GM18858 (cell line): ENCODE measurements around the gene RNLS.
A peak's percentile ranks its signal among the peaks of the same experiment; 100 is the strongest.

Experiments used
- ATAC-seq: cut with Tn5 transposase; IDR thresholded peaks from one replicate; pipeline ENCODE4 v1.9.1; 2021; ENCODE audit not compliant: unreplicated experiment

The RNLS gene

DNA sequence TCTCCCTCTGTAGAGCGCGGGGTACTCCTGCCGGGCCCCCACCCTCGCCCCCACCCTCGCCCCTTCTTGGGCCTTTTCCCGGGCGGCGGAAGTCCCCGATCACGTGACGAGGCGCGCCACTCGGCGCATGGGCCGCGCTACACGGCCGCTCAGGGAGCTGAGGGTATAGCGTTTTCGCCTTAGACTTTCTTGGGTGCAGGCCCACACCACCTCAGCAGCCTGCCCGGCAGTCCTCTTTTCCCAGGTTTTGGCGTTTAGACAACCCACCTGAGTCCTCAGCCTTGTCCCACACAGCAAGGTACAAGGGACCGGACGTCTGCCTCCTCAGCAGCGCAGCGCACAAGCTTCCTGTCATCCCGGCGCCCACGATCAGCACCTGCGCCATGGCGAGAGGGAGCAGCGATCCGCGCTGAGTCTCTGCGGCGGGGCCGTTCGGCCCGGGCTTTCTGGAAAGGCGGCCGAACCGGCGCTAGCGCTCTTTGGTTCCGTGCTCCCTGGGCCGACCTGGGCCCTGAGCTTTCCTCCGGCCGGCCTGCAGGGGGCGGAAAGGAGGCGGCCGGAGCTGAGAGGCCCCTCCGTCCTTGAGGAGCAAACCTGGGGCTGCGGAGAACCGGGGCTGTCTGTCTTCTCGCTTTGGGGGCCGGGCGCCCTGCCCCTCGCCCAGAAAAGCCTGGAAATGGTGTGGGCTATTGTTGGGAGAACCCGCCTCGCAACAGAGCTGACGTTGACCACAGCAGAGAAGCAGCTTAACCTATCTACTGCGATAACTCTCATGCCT lies at the start of gene RNLS:
Gene RNLS (minus strand): TSS at position 513 of the 778 bp plus-strand sequence.
- peak; percentile 49 for ATAC-seq

DNA sequence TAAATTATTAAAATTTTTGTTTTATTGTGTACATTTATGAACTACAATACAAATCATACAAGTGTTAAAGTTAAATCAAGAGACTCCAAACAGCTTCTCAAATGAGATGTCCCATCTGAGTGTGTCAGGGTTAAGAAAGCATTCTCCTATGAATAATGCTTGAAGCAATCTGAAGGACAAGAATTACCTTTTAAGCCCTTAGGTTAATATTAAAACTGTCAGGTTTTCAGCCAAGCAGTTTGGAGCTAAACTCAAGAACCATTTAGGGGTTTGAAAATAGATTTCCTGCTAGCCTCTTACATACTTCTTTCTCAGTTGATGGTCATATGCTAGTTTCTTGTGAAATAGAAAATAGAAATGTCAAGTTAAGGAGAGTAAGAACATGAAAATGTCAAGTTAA lies 41.7 kb upstream of the RNLS start:
- ATAC-seq, result no peak

GRCh38 chr10:88623835-88624234 lies 40.7 kb upstream of the RNLS start:
- ATAC-seq, result no peak

DNA sequence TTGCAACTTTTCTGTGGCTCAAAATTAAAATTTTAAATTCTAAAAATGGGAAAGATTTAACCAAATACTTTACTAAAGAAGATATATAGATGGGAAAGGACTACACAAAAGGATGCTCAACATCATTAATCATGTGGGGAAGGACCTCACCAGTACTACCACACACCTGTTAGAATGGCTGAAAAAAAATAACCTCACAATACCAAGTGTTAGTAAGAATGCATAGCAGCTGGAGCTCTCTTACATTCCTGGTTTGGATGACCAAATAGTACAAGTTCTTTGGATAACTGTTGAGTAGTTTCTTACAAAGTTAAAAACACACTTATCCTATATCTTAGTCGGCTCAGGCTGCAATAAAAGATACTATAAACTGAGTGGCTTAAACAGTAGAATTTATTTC lies 37.3 kb upstream of the RNLS start:
- ATAC-seq, result no peak

DNA sequence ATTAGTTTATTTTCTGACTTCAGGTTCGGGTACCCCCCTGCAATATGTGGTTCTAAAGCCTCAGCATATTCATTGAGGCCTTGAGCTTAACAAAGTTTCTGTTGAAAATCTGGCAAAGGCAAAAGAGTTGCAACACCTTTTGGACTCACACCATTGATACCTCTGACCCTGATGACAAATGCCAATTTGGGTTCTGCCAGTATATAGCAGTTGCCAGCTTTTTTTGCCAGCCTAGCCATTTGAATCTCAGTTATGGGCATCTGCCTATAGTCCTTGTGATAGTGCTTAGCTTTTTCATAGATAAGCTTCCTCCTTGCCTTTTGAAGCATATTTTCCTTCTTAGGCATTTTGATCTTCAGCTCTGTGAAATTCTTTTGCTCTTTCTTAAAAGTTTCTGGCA lies 35.4 kb upstream of the RNLS start:
- ATAC-seq, result no peak

GRCh38 chr10:88617772-88618300 lies 34.7 kb upstream of the RNLS start:
- ATAC-seq, result no peak

DNA sequence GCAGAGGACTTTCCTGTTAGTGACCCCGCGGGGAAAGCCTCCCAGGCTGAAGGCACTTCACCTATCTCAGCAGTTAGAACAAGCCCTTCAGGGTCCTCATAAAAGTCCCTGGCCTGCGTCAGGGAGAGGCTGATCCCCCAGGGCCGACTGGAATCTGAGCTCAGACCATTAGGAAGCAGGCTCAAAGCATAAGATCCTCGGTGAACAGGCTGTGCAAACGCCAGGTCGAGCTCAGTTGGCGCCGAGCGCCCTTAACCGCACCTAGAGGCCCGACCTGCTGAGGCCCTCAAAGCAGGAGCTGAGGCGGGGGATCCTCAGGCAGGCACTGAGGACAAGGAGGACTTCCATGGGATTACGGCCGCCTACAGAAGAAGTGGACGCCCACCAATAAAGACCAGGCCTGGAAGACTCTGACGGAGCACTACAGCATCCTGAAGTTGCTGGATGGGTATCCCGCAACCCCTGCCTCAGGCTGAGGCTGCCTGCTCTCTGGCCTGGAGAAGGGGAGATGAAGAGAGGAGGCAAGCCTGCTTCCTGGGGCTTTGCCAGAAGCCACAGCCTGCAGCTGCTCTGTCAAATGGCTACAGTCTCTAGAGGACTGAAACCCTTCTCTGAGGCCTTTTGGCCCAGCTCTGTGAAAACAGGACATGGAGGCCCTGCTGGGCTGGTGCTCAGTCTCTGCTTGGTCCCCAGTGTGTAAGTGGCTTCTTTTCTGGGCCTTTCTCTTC lies 33.3 kb upstream of the RNLS start:
- ATAC-seq, result no peak

GRCh38 chr10:88608780-88609179 lies 25.7 kb upstream of the RNLS start:
- no peak for ATAC-seq

GRCh38 chr10:88608052-88608732 lies 25.1 kb upstream of the RNLS start:
- peak; percentile 51 for ATAC-seq

DNA sequence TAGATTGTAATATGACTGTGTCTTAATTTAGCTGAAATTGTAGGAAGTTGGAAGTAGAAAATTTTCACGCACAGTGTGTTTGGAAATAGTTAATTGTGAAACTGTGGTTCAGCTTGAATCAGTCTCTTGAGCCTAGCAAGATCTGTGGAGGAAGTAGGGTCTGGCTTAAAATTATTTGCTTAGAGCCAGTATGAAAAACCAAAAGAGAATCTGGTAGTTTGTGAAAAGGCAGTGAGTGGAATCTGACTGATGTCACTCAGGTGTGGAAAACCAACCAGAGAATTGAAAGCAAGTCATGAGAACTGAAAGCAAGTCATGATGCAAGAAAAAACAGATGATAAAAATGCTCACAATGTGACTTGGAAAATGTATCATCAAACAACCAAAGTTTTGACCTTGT lies 14.9 kb upstream of the RNLS start:
- peak; percentile 89 for ATAC-seq

GRCh38 chr10:88594482-88594881 lies 11.4 kb upstream of the RNLS start:
- no peak for ATAC-seq

GRCh38 chr10:88592906-88593305 lies 9.8 kb upstream of the RNLS start:
- no peak for ATAC-seq

DNA sequence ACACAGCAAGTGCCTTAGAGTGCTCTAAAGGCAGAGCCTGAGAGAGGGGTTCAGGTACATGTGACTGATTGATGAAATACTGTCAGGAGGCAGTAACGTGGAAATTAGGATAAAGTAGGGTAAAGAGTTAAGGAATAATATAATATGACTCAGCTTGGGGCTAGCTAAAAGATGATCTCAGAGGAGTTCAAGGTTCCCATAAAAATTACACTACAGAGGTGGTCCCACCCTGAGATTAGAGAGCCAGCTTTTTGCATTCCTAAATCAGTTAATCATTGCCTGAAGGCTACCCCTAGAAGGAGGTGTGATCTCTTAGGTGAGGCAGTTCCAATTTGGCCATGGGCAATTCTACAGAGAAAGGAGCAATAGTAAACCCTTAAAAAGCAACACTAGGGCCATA lies 9.3 kb upstream of the RNLS start:
- no peak for ATAC-seq

DNA sequence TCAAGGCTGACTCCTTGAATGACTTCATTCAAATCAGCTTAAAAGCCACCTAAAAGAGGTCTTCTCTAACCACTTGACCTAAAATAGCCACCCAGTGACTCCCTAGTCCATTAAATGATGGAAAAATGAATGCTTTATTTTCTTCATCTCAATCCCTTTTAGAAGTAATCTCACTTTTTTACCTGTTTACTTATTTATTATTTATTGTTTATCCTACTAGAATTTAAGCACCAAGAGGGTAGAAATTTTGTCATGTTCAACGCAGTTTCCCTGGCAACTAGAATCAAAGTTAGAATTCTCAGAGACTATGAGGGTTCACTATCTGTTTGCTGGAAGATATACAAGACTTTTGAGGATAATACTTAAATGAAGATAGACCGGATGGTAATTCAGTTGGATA lies 3.3 kb upstream of the RNLS start, which contains the start of gene LIPJ:
Gene LIPJ (plus strand): TSS at position 301 of the 400 bp plus-strand sequence. CDS start 3,926 bp downstream, outside the sequence.
- ATAC-seq, result no peak

GRCh38 chr10:88583584-88583957 lies 453 bp upstream of the RNLS start:
- no peak for ATAC-seq

- ATAC-seq, result no peak
These were observed 710 bp downstream of the RNLS start for GRCh38 chr10:88582411-88582805.

GRCh38 chr10:88565072-88565471 lies 18.0 kb downstream of the RNLS start:
- peak; percentile 51 for ATAC-seq

DNA sequence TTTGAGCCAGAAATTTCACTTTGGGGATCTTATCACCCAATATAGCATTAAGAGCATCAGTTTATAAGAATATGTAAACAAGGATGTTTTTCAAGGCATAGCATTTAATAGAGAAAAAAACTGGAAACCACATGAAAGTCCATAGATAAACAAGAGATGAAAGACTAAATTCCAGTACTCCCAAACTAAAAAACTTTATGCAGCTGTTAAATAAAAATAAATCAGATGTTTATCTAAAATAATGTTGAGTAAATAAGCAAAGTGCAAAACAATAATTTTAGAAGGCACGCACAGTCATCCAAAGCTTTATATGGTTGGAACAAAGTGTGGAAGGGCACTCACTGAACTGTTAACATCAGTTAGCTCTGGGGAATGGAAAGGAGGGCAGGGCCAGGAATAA lies 21.0 kb downstream of the RNLS start:
- no peak for ATAC-seq

DNA sequence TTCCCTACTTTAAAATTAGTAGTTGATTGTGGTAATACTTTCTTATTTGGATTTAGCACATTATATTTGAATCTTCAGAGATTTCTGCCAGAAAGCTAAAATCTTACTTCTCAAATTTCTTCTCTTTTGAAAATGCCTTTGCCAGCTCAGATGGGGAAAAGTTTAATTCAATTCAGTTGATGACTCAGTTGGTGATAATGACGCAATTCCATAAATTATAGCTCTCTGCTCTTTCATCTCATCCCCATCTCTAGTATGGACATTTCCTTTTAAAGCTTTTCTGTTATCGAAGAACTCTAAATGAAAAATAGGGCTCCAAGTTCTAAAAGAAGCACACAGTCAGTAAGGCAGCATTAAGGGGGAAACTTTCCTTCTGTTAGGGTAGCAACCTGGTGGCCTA lies 25.5 kb downstream of the RNLS start:
- no peak for ATAC-seq

DNA sequence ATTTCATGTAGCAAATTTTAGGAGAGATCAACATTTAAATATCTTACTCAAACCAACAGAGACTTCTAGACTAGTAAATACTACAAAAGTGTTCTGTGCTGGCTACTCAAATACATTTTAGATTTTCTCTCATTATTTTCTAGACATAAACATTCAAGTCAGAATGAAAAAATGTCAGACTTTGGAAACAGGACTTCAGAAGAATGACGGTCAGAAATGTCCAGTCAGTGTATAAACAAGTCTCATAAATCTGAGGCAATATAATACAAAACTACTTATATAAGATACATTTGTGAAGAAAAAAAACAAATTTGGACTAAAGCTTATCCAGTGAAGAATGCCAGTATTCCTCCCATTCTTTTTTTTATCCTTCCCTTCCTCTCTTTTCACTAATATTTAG lies 25.9 kb downstream of the RNLS start:
- no peak for ATAC-seq

GRCh38 chr10:88555190-88555908 lies 27.8 kb downstream of the RNLS start:
- ATAC-seq, result no peak
